Measurements from ENCODE around the gene ILDR2. TPM values are rescaled to one million over a fixed set of nuclear protein-coding genes. Genes with fewer than 3 reads are reported as not detected.

ILDR2 gene
- total and polyA plus RNA-seq, 8 donors: 0.09 to 0.95 (median 0.33) TPM

GRCh38 chr1:166906647-166907046, 68.7 kb downstream of the ILDR2 start:
- H3K36me3 ChIP-seq: no peaks in the 10 kb centered on the region
- no peaks in the 10 kb centered on the region for H3K9me3 ChIP-seq
- 70 to 83% methylated on average over 3 of the region's 3 CpGs for WGBS, 2 donors
- no peak overlapping the region for H3K27ac ChIP-seq
- no peak overlapping the region for H3K4me3 ChIP-seq
- intact Hi-C loops (cut with DNase I): loop anchor here in 2 of 3 donors (5.0 kb wide), 2 partner anchors 151 to 156 kb away; no protein-coding TSS in a partner anchor
- no peak for ATAC-seq
- DNase-seq: no peak
- no peak for FAIRE-seq
- TF ChIP-seq, protein P1, sequence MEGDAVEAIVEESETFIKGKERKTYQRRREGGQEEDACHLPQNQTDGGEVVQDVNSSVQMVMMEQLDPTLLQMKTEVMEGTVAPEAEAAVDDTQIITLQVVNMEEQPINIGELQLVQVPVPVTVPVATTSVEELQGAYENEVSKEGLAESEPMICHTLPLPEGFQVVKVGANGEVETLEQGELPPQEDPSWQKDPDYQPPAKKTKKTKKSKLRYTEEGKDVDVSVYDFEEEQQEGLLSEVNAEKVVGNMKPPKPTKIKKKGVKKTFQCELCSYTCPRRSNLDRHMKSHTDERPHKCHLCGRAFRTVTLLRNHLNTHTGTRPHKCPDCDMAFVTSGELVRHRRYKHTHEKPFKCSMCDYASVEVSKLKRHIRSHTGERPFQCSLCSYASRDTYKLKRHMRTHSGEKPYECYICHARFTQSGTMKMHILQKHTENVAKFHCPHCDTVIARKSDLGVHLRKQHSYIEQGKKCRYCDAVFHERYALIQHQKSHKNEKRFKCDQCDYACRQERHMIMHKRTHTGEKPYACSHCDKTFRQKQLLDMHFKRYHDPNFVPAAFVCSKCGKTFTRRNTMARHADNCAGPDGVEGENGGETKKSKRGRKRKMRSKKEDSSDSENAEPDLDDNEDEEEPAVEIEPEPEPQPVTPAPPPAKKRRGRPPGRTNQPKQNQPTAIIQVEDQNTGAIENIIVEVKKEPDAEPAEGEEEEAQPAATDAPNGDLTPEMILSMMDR (IDR thresholded peaks at IDR 0.05): no peak
- no peaks in the 10 kb centered on the region for H3K27me3 ChIP-seq
- peaks cover 0 to 3% (median 0%) of the 10 kb centered on the region in 3 donors for H3K4me1 ChIP-seq

DNA sequence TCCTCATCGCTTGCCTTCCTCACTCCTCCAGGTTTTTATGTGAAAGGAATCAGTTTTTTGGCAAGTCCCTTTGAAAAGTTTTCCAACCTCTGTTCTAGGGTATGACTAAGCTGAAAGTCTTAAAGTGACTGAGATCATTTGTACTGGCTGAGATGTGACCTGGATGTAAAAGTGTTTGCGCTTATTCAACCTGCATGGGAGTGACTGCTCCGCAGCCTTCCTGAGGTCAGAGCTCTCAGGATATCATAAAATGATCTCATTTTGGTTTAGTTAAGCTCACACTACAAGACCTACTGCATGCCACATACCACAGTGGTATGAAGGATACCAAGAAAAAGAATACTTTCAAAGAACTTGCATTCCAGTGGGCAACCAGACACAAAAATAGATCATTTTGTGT, 69.4 kb downstream of the ILDR2 start:
- FAIRE-seq (no peak), DNase-seq (no peak), ATAC-seq (no peak)
- Histone ChIP-seq H3K27ac (no peak overlapping the region), H3K4me3 (no peak overlapping the region), H3K36me3 (no peaks in the 10 kb centered on the region), H3K27me3 (no peaks in the 10 kb centered on the region), H3K9me3 (no peaks in the 10 kb centered on the region), H3K4me1 (peaks cover 0 to 3% (median 0%) of the 10 kb centered on the region in 3 donors)
- TF ChIP-seq, protein P1 (IDR thresholded peaks at IDR 0.05): no peak
- 89 to 98% methylated on average over 3 of the region's 3 CpGs for WGBS, 2 donors
- intact Hi-C loops (cut with DNase I): loop anchor here in 2 of 3 donors (5.0 kb wide), 2 partner anchors 151 to 156 kb away; no protein-coding TSS in a partner anchor

GRCh38 chr1:166905136-166905535, 70.2 kb downstream of the ILDR2 start:
- ATAC-seq: no peak

DNA sequence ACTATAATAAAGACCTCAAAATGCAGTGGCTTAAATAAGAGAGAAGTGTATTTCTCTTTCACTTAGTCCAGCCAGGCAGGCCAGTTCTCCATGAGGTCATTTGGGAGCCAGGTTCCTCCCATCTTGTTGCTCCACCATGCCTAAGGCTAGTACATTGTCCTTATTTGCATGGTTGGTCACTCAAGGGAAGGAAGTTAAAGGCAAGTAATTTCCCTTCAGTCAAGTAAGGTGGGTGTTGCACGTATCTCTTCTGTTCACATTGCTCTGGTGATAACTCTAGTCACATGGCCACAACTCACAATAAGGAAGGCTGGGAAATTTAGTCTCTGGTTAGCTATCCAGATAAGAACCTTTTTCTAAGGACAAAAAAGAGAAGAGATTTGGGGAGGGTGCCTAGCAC, 72.1 kb downstream of the ILDR2 start:
- FAIRE-seq (no peak), DNase-seq (no peak), ATAC-seq (no peak)
- Histone ChIP-seq H3K4me3 (no peak overlapping the region), H3K4me1 (no peaks in the 10 kb centered on the region), H3K36me3 (no peaks in the 10 kb centered on the region), H3K27ac (no peak overlapping the region), H3K27me3 (no peaks in the 10 kb centered on the region), H3K9me3 (no peaks in the 10 kb centered on the region)
- TF ChIP-seq, protein P1 (IDR thresholded peaks at IDR 0.05): no peak
- intact Hi-C loops (cut with DNase I): no loop called here
- WGBS, 2 donors: 57 to 68% methylated on average over 1 of the region's 1 CpG

More at GRCh38 chr1:166905136-166905535, 70.2 kb downstream of the ILDR2 start:
- H3K27me3 ChIP-seq: no peaks in the 10 kb centered on the region
- intact Hi-C loops (cut with DNase I): loop anchor here in 2 of 3 donors (5.0 kb wide), 2 partner anchors 152 to 157 kb away; no protein-coding TSS in a partner anchor
- no peaks in the 10 kb centered on the region for H3K36me3 ChIP-seq
- H3K9me3 ChIP-seq: no peaks in the 10 kb centered on the region
- H3K27ac ChIP-seq: no peak overlapping the region
- FAIRE-seq (no peak), DNase-seq (no peak)
- no peaks in the 10 kb centered on the region for H3K4me1 ChIP-seq
- no peak overlapping the region for H3K4me3 ChIP-seq
- TF ChIP-seq, protein P1 (IDR thresholded peaks at IDR 0.05): no peak
- WGBS, 2 donors: 39 to 48% methylated on average over 2 of the region's 2 CpGs

- FAIRE-seq: no peak
- ATAC-seq: peak in 2 of 4 donors; percentile 61 to 75
- H3K9me3 ChIP-seq: no peaks in the 10 kb centered on the region
These were observed 73.1 kb downstream of the ILDR2 start for GRCh38 chr1:166902279-166902678.

More at GRCh38 chr1:166902279-166902678, 73.1 kb downstream of the ILDR2 start:
- Histone ChIP-seq H3K27ac (no peak overlapping the region), H3K36me3 (no peaks in the 10 kb centered on the region), H3K27me3 (no peaks in the 10 kb centered on the region), H3K4me3 (no peak overlapping the region), H3K4me1 (no peaks in the 10 kb centered on the region)
- 89 to 95% methylated on average over 1 of the region's 1 CpG for WGBS, 2 donors
- TF ChIP-seq, protein P1 (IDR thresholded peaks at IDR 0.05): no peak
- DNase-seq: no peak
- intact Hi-C loops (cut with DNase I): no loop called here
